Testis (tissue), 3 donors: Measurements from ENCODE around the gene TIAM1. TPM values are rescaled to one million over a fixed set of nuclear protein-coding genes. Genes with fewer than 3 reads are reported as not detected.

ENCODE experiments used
- DNase-seq: peaks from one replicate; pipeline ENCODE4 v3.0.0-alpha.2; 2019
- H3K27ac ChIP-seq, 2 donors: fragments of 200-600 bp; sonication (generic); one replicate each; pipeline ENCODE4 v1.5.1; 2019
- H3K27me3 ChIP-seq: fragments of 200-600 bp; sonication (generic); one replicate; pipeline ENCODE4 v1.5.1; 2019
- H3K36me3 ChIP-seq: fragments of 200-600 bp; sonication (generic); one replicate; pipeline ENCODE4 v1.5.1; 2017; ENCODE audit warnings: low read depth; ENCODE audit errors: missing control alignments
- H3K4me1 ChIP-seq: fragments of 200-600 bp; sonication (generic); one replicate; pipeline ENCODE4 v1.5.1; 2019
- H3K4me3 ChIP-seq, 2 donors: fragments of 200-600 bp; sonication (generic); one replicate each; pipeline ENCODE4 v1.5.1; 2017 to 2019
- H3K9me3 ChIP-seq: fragments of 200-600 bp; sonication (generic); one replicate; pipeline ENCODE4 v1.5.1; 2017
- CTCF ChIP-seq, 3 experiments: fragments of 450-650 bp in 2 of 3; fragments of 200-600 bp in 1 of 3; sonication (generic) in 1 of 3; IDR thresholded peaks; one replicate each; pipeline ENCODE4 v1.5.1; 2016 to 2019; ENCODE audit warnings: antibody characterized with exemption in 3 of 3, mild to moderate bottlenecking in 2 of 3, moderate library complexity in 1 of 3
- POLR2A ChIP-seq: fragments of 450-650 bp; IDR thresholded peaks from one replicate; pipeline ENCODE4 v1.6.1; 2017; ENCODE audit warnings: antibody characterized with exemption, mild to moderate bottlenecking, moderate library complexity
- WGBS, 2 donors: methylation state at CpG; one replicate each; pipeline ENCODE4 v1.1.5; 2018; 5-methylcytosine and 5-hydroxymethylcytosine counted together
- intact Hi-C: fragments of 100-400 bp; cut with DNase I; formaldehyde crosslinking; loops from one replicate; pipeline ENCODE4 v1.15.1; 2023; ENCODE audit warnings: low total_unique reads
- polyA plus RNA-seq: library from polyadenylated mRNA; stranded (reverse); fragments of 350-450 nt; fragmentation: Illumina TruSeq; extraction: RNeasy Lipid Tissue Mini Kit (QIAGEN cat#74804); gene quantifications from one replicate; pipeline ENCODE4 v1.2.3, GENCODE V29; 2014; ENCODE audit warnings: low read depth, low replicate concordance; ENCODE audit not compliant: insufficient read depth
- total RNA-seq, 2 donors: library from RNA; depleted of rRNA; stranded (reverse); fragments of >200 nt; gene quantifications; one replicate each; pipeline ENCODE4 v1.2.3, GENCODE V29; 2016

Gene TIAM1
- total and polyA plus RNA-seq, 3 donors from 2014 or later: 21.3 to 51.6 (median 34.6) TPM

DNA sequence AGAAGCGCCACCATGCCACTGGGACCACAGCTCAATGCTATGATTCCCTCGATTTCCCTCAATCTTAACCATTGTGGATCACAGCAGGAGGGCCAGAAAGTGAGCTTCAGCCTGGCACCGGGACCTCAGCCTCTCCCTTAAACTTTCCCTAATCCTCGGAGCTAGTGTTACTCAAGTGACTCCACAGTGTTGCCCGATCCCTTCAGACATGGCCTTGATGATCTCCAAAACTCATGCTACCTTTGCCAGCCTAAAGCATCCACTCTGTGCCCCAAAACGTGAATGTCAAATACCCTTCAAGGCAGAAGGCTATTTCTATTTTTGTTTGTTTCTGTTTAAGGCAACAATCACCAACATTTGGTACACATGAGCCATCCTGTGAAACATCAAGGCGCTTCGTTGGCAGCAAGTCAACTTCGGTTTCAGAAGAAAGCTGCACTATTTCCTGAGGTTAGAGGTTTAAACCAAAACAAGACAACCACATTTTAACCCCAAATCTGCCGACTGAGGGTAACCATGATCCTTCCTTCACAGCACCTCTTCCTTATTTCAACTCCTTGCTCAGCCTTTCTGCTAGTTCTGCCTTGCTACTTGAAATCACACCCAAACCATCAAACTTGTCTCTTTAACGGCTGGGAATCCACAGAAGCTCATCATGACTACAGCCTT is 211.4 kb downstream of the TIAM1 start:
- no peaks in the 10 kb centered on the region for H3K27me3 ChIP-seq
- no peak overlapping the region for H3K27ac ChIP-seq
- H3K4me3 ChIP-seq: no peak overlapping the region
- no peaks in the 10 kb centered on the region for H3K36me3 ChIP-seq
- TF ChIP-seq POLR2A: no peak
- TF ChIP-seq CTCF (IDR thresholded peaks at IDR 0.05): no peak
- DNase-seq: no peak
- WGBS, 2 donors: 80 to 82% methylated on average over 11 of the region's 11 CpGs
- peaks cover 3% of the 10 kb centered on the region for H3K4me1 ChIP-seq
- H3K9me3 ChIP-seq: no peaks in the 10 kb centered on the region
- intact Hi-C loops: no loop called here

DNA sequence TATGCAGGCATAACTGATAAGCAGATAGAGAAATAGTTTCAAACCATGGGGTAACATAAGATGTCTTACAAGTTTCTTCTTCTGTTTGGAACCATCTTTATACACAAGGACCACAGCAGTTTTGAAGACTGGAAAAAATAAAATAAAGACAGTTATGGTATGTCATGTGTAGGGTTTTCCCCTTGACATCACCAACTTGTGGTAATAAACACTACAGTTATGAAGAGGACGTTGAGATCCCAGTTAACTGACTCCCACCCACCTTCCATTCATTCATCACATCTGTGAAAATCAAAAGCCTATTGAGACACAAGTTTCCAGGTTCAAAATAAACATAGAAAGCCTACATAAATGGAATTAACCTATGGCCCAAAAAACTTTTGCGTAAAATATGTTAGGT is 213.2 kb downstream of the TIAM1 start:
- WGBS, 2 donors: 64 to 84% methylated on average over 2 of the region's 2 CpGs
- intact Hi-C loops: no loop called here
- no peaks in the 10 kb centered on the region for H3K36me3 ChIP-seq
- no peak overlapping the region for H3K27ac ChIP-seq
- no peaks in the 10 kb centered on the region for H3K27me3 ChIP-seq
- H3K4me1 ChIP-seq: no peaks in the 10 kb centered on the region
- TF ChIP-seq POLR2A (no peak), CTCF (IDR thresholded peaks at IDR 0.05) (no peak)
- no peak overlapping the region for H3K4me3 ChIP-seq
- no peak for DNase-seq
- no peaks in the 10 kb centered on the region for H3K9me3 ChIP-seq

- Histone ChIP-seq H3K36me3 (no peaks in the 10 kb centered on the region), H3K27ac (no peak overlapping the region), H3K9me3 (no peaks in the 10 kb centered on the region), H3K4me3 (no peak overlapping the region), H3K27me3 (no peaks in the 10 kb centered on the region), H3K4me1 (peaks cover 4% of the 10 kb centered on the region)
- 58 to 82% methylated on average over 5 of the region's 5 CpGs for whole genome bisulfite sequencing, 2 donors
- TF ChIP-seq POLR2A: no peak
- intact Hi-C loops: no loop called here
- DNase-seq: no peak
Measured at GRCh38 chr21:31128234-31128633, 215.8 kb downstream of the TIAM1 start.

DNA sequence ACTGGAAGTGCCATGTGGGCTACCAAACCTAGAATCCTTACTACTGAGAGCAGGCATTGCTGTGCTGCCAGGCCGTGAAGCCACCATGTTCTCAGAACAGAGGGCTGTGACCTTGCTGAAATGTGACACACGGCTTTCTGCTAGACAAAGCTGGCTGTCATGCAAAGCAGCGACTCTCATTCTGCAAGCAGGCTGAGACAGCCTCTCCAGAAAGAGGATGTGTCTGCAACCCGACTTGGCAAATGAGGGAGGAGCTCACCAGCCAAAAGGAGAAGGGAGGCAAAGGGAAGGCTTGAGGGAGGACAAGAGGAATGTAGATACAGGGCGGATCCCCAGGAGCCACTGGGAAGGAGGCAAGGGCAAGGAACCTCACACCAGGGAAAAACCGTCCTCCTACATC is 220.1 kb downstream of the TIAM1 start:
- Histone ChIP-seq H3K36me3 (no peaks in the 10 kb centered on the region), H3K9me3 (no peaks in the 10 kb centered on the region), H3K27ac (peak overlapping the region in 1 of 2 donors; percentile 43), H3K4me1 (peaks cover 4% of the 10 kb centered on the region), H3K27me3 (no peaks in the 10 kb centered on the region), H3K4me3 (no peak overlapping the region)
- peak; percentile 58 for DNase-seq
- TF ChIP-seq CTCF (IDR thresholded peaks at IDR 0.05): no peak
- no peak for TF ChIP-seq POLR2A
- 50 to 55% methylated on average over 6 of the region's 6 CpGs for WGBS, 2 donors
- intact Hi-C loops: no loop called here

GRCh38 chr21:31119199-31119598 is 224.9 kb downstream of the TIAM1 start:
- peaks cover 8% of the 10 kb centered on the region for H3K4me1 ChIP-seq
- H3K9me3 ChIP-seq: no peaks in the 10 kb centered on the region
- TF ChIP-seq POLR2A (no peak), CTCF (IDR thresholded peaks at IDR 0.05) (no peak)
- no peaks in the 10 kb centered on the region for H3K27me3 ChIP-seq
- intact Hi-C loops: no loop called here
- no peak for DNase-seq
- no peaks in the 10 kb centered on the region for H3K36me3 ChIP-seq
- H3K4me3 ChIP-seq: no peak overlapping the region
- 92 to 93% methylated on average over 6 of the region's 6 CpGs for WGBS, 2 donors
- H3K27ac ChIP-seq: no peak overlapping the region
